ENCODE measurements around the gene ST6GALNAC3. TPM values are rescaled to one million over a fixed set of nuclear protein-coding genes. Genes with fewer than 3 reads are reported as not detected.
"Not testable (repeated sequence)": the region's sequence is repeated elsewhere in the genome, so short reads cannot be mapped to it uniquely, and the experiment has no call there.

ST6GALNAC3 gene
- total RNA-seq, 1 donor from 2014 or later: 0.72 TPM

DNA sequence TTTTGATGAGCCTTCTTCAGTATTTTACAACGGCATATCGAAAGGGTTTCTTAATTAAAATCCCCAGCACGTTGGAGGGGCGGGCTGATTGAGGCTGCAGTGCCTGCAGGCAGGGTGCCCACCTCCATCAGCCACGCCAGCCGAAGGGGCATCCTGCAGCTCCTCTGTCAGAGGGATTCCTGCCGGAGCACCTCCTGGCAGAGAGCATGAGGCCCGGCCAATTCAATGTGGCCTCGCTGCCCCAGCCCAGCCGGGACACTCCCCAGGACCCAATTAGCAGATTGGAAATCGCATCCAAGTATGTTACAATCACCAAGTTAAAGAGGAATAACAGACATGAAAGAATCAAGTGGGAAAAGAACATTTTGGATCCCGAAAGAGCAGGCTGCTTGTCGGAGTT is 216.6 kb downstream of the ST6GALNAC3 start:
- no peak for ATAC-seq

DNA sequence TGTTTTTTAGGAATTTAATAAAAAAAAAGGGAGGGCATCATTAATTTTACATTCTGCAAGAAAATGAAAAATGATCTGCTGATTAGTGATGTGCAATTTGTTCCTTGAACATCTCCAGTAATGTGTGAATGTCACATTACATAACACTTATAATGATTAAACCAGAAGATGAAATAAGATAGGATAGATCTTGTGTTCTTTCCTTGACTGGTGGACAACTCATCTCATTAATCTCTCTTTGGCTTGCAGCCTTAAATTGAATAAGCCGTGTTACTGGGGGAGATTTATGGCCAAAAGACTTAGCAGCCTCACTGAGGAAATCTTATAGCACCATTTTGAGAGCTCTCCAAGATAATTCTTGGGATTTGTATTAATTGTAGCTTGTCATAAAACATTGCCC is 217.2 kb downstream of the ST6GALNAC3 start:
- ATAC-seq: no peak

- ATAC-seq: no peak
Measured at GRCh38 chr1:76292418-76293184, 218.1 kb downstream of the ST6GALNAC3 start.

DNA sequence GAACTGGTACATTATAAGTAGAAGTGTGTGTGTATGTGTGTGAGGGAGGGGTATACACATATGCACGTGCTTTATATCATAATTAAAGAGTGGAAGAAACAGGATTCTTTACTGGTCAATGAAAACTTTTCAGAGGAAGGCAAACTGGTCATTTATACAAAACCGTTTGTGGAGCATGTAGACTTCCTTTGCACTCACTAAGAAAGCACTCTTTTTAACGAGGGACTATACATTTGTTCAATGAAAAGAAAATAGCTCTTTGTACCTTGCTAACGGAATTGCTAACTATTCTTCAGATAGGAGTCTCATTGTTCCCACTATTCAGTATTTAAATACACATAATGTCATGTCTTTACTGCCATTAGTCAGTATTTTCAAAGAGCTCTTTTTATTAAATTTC is 219.3 kb downstream of the ST6GALNAC3 start:
- no peak for ATAC-seq

DNA sequence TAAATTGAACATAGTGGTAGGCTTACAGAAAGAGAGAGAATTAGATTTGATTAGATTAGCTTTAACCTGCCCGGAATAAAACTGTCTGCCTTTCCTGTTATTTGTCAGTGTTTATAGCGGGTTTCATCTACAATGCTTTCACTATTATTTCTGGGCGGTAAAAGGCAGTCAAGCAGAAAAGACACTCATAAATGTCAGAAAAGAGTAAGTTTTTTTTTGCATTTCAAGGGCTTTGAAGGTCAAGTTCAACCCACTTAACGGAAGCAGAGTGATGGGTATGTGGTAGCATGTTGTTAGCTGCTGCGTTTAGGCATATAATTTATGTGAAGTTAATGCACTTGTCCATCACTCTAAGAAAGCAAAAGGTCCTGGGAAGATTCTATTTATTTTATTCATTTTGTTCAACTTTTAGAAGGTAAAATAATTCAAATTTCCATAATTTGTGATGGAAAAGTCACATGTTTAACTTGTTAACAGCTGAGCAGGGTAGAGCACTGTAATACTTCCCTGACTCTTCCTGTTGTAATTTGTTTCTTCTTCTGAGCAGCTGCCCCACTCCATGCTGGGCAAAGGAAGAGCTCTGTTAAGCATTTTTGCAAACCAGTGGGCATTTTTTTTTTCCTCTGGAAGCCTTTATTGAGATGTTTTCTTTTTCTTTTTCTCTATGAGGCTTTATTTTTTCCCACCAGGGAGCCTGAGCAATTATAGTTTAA is 220.1 kb downstream of the ST6GALNAC3 start:
- ATAC-seq: no peak

GRCh38 chr1:76298399-76298798 is 223.9 kb downstream of the ST6GALNAC3 start:
- ATAC-seq: no peak

GRCh38 chr1:76299036-76299435 is 224.5 kb downstream of the ST6GALNAC3 start:
- ATAC-seq: no peak

DNA sequence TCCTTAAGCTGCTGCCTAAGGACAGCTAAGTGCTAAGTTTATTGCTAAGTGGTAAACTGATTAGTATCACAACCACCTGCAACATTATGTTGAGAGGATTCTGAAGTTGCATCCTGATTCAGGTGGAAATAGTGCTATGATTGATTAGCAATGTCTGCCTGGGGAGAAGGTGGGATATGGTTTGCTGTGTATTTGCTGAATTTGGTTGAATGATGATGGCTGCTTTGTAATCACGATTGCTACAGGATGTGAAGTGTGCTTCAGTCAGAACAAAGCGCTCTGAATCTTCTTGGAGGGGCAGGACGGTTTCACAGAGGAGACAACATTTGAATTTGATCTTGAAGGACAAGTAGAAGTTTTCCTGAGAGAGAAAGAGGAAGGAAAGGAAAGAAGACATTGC is 226.0 kb downstream of the ST6GALNAC3 start:
- no peak for ATAC-seq

GRCh38 chr1:76302711-76303339 is 228.3 kb downstream of the ST6GALNAC3 start:
- no peak for ATAC-seq

DNA sequence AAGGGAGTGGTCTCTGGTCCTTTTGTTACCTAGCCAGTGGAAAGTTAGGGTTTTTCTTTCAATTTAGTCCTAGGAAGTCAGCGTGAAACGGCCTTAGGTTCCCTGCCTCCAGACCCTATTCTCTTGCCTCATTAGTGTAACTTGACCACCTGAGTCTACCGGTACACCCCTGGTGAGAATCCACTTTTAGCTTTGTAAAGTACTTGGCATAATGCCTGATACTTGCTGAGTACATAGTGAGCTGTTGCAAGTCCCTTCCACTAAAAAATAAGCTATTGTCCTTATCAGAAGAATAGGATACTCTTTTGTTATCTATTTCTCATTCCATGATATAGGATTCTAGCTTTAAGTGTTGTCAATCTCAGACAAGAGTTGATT is 228.8 kb downstream of the ST6GALNAC3 start:
- ATAC-seq: no peak

DNA sequence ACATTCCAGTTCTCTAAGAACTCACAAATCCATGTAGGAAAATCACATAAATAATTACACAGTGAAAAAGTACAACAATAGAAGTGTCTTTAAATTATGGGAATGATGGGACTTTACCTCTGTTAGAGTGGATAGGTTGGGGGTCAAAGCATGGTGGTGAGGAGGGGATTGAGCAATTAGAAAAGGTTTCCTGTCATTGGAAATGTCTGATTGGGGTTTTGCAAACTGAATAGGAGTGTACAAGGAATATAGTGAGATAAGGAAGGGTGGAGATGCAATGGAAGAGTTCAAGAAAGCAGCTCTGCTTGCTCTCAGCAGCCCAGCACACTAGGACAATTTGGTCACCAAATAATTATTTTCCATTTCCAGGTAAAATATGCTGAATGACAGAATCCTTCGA is 238.8 kb downstream of the ST6GALNAC3 start:
- ATAC-seq: no peak

GRCh38 chr1:76314730-76315129 is 240.2 kb downstream of the ST6GALNAC3 start:
- ATAC-seq: no peak

DNA sequence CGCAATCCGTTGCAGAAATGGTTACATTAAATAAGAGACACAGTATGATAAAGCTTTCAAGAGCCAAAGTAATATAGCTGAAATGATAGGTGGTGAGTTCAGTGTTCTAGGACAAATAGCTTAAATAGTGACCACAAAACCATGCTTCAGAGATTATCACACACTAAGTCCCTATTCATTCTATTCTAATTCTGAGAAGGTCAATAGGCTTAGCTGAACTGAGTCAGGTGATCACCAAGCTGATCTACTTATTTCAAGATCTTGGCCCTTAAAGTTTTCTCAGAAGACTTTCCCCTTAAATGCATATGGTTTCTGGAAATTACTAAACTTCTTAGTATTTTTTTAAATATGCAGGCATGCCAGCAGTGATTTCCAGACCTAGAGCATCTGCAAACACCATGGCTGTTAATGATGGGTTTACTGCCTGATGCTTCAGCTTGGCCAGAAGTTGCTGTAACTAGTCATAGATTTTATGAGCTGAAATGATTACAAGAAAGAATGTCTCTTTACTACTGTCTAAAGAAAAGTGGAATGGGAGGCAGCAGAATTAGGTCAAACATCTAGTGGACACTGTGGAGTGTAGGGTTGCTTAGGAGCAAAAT is 242.9 kb downstream of the ST6GALNAC3 start:
- no peak for ATAC-seq

- ATAC-seq: peak; percentile 73
Measured at GRCh38 chr1:76330991-76331603, 256.6 kb downstream of the ST6GALNAC3 start.

DNA sequence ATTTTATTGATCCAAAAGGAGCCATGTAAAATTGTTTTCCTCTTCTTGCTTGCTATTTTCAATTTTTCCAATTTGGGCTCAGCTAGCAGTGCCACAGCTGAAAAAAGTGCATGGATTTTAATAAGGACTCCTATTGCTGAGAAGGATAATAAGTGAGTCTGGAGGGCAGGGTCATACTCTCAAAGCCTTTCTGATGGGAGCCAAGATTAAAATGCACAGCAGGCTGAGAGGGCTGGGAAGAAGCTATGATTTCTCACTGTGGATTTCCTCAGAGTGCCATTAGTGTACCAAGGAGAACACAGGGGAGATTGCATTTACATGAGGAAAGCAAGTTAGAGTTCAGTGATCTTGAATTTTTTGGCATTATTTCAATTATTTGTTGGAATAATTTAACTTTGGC is 261.3 kb downstream of the ST6GALNAC3 start:
- no peak for ATAC-seq

GRCh38 chr1:76336931-76337371 is 262.4 kb downstream of the ST6GALNAC3 start:
- no peak for ATAC-seq

DNA sequence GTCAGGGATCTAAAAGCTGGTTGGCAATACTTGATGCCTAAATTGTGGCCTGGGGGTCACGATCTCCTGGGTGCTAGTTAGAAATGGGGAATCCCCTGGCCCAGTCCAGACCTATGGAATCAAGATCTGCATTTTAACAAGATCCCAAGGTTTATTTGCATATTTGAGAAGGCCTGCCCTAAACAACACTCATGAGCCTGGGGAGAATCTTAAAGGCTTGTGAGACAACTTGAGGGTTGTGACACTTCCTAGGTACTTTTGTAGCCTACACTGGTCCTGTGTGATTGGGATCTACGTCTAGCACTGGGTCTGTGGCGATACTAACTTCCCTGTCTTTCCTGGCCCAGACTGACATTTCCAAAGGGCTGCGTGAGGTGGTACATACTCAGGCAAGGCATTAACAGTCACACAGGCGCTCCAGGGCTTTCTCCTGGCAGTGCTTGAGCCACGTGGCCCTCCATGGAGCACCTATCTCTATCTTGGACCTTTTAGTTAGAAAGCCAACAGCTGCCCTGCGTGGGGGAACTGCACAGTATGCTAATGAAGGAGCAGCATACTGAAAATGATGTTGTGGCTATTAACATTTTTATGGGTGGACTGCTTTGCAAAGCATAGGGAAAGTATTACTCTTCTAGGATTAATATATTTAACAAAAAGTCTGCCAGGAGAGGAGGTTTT is 263.1 kb downstream of the ST6GALNAC3 start:
- no peak for ATAC-seq

- no peak for ATAC-seq
Measured at GRCh38 chr1:76340056-76340455, 265.5 kb downstream of the ST6GALNAC3 start.

DNA sequence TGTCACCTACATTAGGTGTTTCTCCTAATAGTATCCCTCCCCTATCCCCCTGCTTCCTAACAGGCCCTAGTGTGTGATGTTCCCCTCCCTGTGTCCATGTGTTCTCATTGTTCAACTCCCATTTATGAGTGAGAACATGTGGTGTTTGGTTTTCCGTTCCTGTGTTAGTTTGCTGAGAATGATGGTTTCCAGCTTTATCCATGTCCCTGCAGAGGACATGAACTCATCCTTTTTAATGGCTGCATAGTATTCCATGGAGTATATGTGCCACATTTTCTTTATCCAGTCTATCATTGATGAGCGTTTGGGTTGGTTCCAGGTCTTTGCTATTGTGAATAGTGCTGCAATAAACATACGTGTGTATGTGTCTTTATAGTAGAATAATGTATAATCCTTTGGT is 267.3 kb downstream of the ST6GALNAC3 start:
- not testable (repeated sequence) for ATAC-seq

GRCh38 chr1:76343356-76343755 is 268.8 kb downstream of the ST6GALNAC3 start:
- ATAC-seq: no peak

DNA sequence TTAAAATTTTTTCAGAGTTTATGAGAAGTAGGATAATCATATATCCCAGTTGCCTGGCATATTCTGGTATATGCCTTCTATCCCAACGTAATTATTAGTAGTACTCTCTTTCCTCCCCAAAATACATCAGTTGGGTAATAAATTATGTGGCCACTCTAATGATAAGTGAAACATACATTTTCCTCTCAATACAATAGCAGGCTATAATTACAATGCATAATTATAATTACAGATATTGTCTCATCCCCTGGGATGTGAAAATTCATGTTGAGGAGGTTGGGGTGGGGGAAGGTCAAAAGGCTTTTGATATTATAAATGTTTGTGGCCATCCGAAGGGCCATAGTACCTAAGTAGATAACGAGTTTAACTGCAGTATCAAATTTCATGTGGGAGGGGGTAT is 277.1 kb downstream of the ST6GALNAC3 start:
- no peak for ATAC-seq

DNA sequence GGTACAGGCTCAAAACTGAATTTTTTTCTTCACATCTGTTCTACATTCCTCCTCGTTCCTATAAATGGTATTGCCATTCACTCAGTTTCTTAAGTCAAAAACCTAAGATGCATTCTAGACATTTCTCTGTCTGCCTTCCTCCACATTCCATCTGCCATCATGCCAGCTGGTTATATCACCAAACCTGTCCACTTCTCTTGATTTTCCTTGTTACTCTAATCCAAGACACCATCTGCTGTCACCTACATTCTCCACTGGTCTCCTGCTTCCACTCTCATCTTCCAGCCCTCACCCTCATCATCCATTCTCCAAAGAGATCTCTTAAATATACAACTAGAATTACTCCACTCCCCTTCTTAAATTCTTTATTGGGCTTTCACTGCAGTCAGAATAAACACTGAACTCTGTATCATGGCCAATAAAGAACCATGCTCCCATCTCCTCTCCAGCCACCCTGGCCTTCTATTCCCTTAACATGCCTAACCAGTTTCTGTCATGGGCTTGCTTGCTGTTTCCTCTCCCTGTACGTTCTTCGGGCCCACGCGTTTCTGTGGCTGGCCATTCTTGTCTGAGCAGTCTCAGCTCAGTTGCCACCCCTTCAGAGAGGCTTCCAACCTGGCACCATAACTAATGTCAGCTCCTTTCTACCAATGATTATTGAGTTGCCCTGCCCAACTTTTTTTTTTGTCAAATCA is 278.3 kb downstream of the ST6GALNAC3 start:
- ATAC-seq: no peak
